GM12864 (cell line): Measurements from ENCODE around the gene SH3GLB1.

Source experiments
- DNase-seq: peaks from one replicate; pipeline ENCODE4 v3.0.0-alpha.2; 2011; ENCODE audit warnings: low read depth
- H3K4me3 ChIP-seq: 2 replicates; pipeline ENCODE4 v1.5.1; 2011; ENCODE audit warnings: mild to moderate bottlenecking, low read depth, low read length, control low read depth
- CTCF ChIP-seq: IDR thresholded peaks from 2 replicates; pipeline ENCODE4 v1.5.1; 2011; ENCODE audit warnings: low read depth, mild to moderate bottlenecking, moderate library complexity, low read length, control low read depth, inconsistent platforms; ENCODE audit errors: missing control alignments

Gene SH3GLB1

GRCh38 chr1:86750076-86750475, 45.7 kb downstream of the SH3GLB1 start:
- DNase-seq: no peak
- no peak overlapping the region for H3K4me3 ChIP-seq
- no peak for TF ChIP-seq CTCF

GRCh38 chr1:86750530-86750929, 46.2 kb downstream of the SH3GLB1 start:
- TF ChIP-seq CTCF: no peak
- no peak overlapping the region for H3K4me3 ChIP-seq
- no peak for DNase-seq

- no peak overlapping the region for H3K4me3 ChIP-seq
- no peak for DNase-seq
- no peak for TF ChIP-seq CTCF
These were observed 47.5 kb downstream of the SH3GLB1 start for GRCh38 chr1:86751923-86752322.

- no peak overlapping the region for H3K4me3 ChIP-seq
- DNase-seq: no peak
- TF ChIP-seq CTCF: peak; percentile 17
These were observed 49.3 kb downstream of the SH3GLB1 start for GRCh38 chr1:86753700-86754099.

GRCh38 chr1:86754265-86754974, 50.0 kb downstream of the SH3GLB1 start:
- DNase-seq: no peak
- H3K4me3 ChIP-seq: no peak overlapping the region
- no peak for TF ChIP-seq CTCF

- no peak overlapping the region for H3K4me3 ChIP-seq
- TF ChIP-seq CTCF: no peak
- DNase-seq: no peak
These were observed 51.7 kb downstream of the SH3GLB1 start for GRCh38 chr1:86756062-86756406.

- no peak for DNase-seq
- no peak overlapping the region for H3K4me3 ChIP-seq
- TF ChIP-seq CTCF: no peak
These were observed 53.1 kb downstream of the SH3GLB1 start for GRCh38 chr1:86757272-86757984.
